Measurements from ENCODE around the gene SEMA4G. TPM values are rescaled to one million over a fixed set of nuclear protein-coding genes. Genes with fewer than 3 reads are reported as not detected.

SEMA4G gene
- total and polyA plus RNA-seq, 2 of the 13 experiments (the other 11 are each of a cell fraction or from before 2014, with no cell fraction given), result 46.2 to 207 TPM

DNA sequence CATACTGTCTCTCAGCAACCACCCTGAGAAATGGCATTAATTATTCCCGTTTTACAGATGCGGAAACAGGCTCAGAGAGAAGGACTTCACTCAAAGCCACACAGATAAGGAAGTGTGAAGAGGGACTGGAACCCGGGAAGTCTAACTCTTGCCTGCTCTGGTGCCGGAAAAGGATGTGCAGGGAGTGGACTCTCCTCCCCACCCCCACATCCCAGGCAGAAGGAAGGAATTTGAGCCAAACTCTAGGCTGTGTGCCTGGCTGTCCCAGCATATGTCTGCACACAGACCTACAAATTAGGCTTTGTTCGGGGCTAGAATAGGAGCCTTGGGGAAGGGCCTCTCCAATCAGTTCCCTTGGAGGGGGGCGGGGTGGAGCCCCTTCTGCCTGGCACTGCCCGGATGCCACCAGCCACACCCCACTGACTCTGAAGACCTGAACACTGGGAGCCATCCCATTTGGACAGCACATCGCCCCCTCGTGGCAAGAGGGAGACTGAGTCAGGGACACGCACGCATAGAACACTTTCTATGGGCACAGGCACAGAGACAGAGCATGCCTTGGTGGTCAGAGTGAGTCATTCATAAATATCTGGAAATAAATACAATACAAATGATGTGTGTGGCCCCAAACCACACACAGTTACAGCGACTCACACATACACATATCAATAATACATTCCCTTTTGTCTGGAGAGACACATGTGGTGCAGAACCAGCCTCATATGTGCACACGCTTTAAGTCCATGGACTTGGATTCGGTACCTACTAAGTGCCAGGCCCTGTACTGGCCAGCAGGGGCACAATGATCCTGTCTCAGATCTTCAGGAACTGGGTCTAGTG, 43.4 kb downstream of the SEMA4G start (continued):
- TF ChIP-seq, protein P1, sequence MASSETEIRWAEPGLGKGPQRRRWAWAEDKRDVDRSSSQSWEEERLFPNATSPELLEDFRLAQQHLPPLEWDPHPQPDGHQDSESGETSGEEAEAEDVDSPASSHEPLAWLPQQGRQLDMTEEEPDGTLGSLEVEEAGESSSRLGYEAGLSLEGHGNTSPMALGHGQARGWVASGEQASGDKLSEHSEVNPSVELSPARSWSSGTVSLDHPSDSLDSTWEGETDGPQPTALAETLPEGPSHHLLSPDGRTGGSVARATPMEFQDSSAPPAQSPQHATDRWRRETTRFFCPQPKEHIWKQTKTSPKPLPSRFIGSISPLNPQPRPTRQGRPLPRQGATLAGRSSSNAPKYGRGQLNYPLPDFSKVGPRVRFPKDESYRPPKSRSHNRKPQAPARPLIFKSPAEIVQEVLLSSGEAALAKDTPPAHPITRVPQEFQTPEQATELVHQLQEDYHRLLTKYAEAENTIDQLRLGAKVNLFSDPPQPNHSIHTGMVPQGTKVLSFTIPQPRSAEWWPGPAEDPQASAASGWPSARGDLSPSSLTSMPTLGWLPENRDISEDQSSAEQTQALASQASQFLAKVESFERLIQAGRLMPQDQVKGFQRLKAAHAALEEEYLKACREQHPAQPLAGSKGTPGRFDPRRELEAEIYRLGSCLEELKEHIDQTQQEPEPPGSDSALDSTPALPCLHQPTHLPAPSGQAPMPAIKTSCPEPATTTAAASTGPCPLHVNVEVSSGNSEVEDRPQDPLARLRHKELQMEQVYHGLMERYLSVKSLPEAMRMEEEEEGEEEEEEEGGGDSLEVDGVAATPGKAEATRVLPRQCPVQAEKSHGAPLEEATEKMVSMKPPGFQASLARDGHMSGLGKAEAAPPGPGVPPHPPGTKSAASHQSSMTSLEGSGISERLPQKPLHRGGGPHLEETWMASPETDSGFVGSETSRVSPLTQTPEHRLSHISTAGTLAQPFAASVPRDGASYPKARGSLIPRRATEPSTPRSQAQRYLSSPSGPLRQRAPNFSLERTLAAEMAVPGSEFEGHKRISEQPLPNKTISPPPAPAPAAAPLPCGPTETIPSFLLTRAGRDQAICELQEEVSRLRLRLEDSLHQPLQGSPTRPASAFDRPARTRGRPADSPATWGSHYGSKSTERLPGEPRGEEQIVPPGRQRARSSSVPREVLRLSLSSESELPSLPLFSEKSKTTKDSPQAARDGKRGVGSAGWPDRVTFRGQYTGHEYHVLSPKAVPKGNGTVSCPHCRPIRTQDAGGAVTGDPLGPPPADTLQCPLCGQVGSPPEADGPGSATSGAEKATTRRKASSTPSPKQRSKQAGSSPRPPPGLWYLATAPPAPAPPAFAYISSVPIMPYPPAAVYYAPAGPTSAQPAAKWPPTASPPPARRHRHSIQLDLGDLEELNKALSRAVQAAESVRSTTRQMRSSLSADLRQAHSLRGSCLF (CRISPR knock-in tag; IDR thresholded peaks at IDR 0.05; ENCODE audit: borderline replicate concordance), result no peak
- TF ChIP-seq, protein P2, sequence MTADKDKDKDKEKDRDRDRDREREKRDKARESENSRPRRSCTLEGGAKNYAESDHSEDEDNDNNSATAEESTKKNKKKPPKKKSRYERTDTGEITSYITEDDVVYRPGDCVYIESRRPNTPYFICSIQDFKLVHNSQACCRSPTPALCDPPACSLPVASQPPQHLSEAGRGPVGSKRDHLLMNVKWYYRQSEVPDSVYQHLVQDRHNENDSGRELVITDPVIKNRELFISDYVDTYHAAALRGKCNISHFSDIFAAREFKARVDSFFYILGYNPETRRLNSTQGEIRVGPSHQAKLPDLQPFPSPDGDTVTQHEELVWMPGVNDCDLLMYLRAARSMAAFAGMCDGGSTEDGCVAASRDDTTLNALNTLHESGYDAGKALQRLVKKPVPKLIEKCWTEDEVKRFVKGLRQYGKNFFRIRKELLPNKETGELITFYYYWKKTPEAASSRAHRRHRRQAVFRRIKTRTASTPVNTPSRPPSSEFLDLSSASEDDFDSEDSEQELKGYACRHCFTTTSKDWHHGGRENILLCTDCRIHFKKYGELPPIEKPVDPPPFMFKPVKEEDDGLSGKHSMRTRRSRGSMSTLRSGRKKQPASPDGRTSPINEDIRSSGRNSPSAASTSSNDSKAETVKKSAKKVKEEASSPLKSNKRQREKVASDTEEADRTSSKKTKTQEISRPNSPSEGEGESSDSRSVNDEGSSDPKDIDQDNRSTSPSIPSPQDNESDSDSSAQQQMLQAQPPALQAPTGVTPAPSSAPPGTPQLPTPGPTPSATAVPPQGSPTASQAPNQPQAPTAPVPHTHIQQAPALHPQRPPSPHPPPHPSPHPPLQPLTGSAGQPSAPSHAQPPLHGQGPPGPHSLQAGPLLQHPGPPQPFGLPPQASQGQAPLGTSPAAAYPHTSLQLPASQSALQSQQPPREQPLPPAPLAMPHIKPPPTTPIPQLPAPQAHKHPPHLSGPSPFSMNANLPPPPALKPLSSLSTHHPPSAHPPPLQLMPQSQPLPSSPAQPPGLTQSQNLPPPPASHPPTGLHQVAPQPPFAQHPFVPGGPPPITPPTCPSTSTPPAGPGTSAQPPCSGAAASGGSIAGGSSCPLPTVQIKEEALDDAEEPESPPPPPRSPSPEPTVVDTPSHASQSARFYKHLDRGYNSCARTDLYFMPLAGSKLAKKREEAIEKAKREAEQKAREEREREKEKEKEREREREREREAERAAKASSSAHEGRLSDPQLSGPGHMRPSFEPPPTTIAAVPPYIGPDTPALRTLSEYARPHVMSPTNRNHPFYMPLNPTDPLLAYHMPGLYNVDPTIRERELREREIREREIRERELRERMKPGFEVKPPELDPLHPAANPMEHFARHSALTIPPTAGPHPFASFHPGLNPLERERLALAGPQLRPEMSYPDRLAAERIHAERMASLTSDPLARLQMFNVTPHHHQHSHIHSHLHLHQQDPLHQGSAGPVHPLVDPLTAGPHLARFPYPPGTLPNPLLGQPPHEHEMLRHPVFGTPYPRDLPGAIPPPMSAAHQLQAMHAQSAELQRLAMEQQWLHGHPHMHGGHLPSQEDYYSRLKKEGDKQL (CRISPR knock-in tag; IDR thresholded peaks at IDR 0.05; ENCODE audit: low read depth), result no peak
- TF ChIP-seq ZNF672 (CRISPR knock-in tag; IDR thresholded peaks at IDR 0.05) (no peak), ZNF747 (CRISPR knock-in tag; IDR thresholded peaks at IDR 0.05; ENCODE audit: borderline replicate concordance) (no peak; the same call in 1 of the 2 replicates), FOXM1 (CRISPR knock-in tag; IDR thresholded peaks at IDR 0.05) (no peak), FOXJ3 (CRISPR knock-in tag; IDR thresholded peaks at IDR 0.05; ENCODE audit: borderline replicate concordance) (no peak), SRSF4 (IDR thresholded peaks at IDR 0.05; ENCODE audit: low read depth, low read length, poor library complexity, severe bottlenecking) (no peak), KLF12 (CRISPR knock-in tag; IDR thresholded peaks at IDR 0.05; ENCODE audit: borderline replicate concordance) (no peak), ZBTB20 (CRISPR knock-in tag; IDR thresholded peaks at IDR 0.05; ENCODE audit: borderline replicate concordance, low read depth) (no peak), SOX5 (CRISPR knock-in tag; IDR thresholded peaks at IDR 0.05; ENCODE audit: borderline replicate concordance) (peak; percentile 37; the same call in 1 of the 2 replicates), ZNF75D (CRISPR knock-in tag; IDR thresholded peaks at IDR 0.05; ENCODE audit: borderline replicate concordance) (peak; percentile 41; the same call in 1 of the 2 replicates)
- TF ChIP-seq, protein P3, sequence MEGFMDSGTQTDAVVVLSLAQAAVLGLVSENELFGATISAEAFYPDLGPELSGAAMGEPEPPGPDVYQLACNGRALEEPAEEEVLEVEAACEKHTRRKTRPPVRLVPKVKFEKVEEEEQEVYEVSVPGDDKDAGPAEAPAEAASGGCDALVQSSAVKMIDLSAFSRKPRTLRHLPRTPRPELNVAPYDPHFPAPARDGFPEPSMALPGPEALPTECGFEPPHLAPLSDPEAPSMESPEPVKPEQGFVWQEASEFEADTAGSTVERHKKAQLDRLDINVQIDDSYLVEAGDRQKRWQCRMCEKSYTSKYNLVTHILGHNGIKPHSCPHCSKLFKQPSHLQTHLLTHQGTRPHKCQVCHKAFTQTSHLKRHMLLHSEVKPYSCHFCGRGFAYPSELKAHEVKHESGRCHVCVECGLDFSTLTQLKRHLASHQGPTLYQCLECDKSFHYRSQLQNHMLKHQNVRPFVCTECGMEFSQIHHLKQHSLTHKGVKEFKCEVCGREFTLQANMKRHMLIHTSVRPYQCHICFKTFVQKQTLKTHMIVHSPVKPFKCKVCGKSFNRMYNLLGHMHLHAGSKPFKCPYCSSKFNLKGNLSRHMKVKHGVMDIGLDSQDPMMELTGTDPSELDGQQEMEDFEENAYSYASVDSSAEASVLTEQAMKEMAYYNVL (CRISPR knock-in tag; IDR thresholded peaks at IDR 0.05; ENCODE audit: borderline replicate concordance), result no peak
- TF ChIP-seq, protein P4, sequence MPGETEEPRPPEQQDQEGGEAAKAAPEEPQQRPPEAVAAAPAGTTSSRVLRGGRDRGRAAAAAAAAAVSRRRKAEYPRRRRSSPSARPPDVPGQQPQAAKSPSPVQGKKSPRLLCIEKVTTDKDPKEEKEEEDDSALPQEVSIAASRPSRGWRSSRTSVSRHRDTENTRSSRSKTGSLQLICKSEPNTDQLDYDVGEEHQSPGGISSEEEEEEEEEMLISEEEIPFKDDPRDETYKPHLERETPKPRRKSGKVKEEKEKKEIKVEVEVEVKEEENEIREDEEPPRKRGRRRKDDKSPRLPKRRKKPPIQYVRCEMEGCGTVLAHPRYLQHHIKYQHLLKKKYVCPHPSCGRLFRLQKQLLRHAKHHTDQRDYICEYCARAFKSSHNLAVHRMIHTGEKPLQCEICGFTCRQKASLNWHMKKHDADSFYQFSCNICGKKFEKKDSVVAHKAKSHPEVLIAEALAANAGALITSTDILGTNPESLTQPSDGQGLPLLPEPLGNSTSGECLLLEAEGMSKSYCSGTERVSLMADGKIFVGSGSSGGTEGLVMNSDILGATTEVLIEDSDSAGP (CRISPR knock-in tag; IDR thresholded peaks at IDR 0.05; ENCODE audit: borderline replicate concordance), result peak; percentile 56
